NT2/D1 (cell line): Measurements from ENCODE around the gene OR2J1.
"Not testable (repeated sequence)": the region's sequence is repeated elsewhere in the genome, so short reads cannot be mapped to it uniquely, and the experiment has no call there.

Experiments used
- DNase-seq: peaks from one replicate; pipeline ENCODE4 v3.0.0-alpha.2; 2011; ENCODE audit warnings: low read depth, low spot score
- H3K27me3 ChIP-seq: 2 replicates; pipeline ENCODE4 v1.6.0; 2011; ENCODE audit warnings: mild to moderate bottlenecking; ENCODE audit not compliant: insufficient read length, insufficient read depth
- H3K36me3 ChIP-seq: 2 replicates; pipeline ENCODE4 v1.6.1; 2011; ENCODE audit warnings: mild to moderate bottlenecking, low read length, mixed read lengths; ENCODE audit not compliant: insufficient read depth, insufficient read length
- H3K4me1 ChIP-seq: 2 replicates; pipeline ENCODE4 v1.5.1; 2011; ENCODE audit not compliant: insufficient read depth, insufficient read length
- H3K4me3 ChIP-seq: 2 replicates; pipeline ENCODE4 v1.5.1; 2011; ENCODE audit warnings: low read depth; ENCODE audit not compliant: insufficient read length
- H3K9ac ChIP-seq: 2 replicates; pipeline ENCODE4 v1.6.0; 2011; ENCODE audit warnings: low read depth; ENCODE audit not compliant: insufficient read length
- H3K9me3 ChIP-seq: 2 replicates; pipeline ENCODE4 v1.5.1; 2011; ENCODE audit warnings: mild to moderate bottlenecking, low read length; ENCODE audit not compliant: insufficient read depth
- SUZ12 ChIP-seq: IDR thresholded peaks from 2 replicates; pipeline ENCODE4 v1.6.1; 2011; ENCODE audit not compliant: insufficient read length, insufficient read depth; ENCODE audit errors: extremely low read depth
- YY1 ChIP-seq: IDR thresholded peaks from 2 replicates; pipeline ENCODE4 v1.6.1; 2011; ENCODE audit not compliant: insufficient read length, insufficient read depth
- ZNF274 ChIP-seq: IDR thresholded peaks from 2 replicates; pipeline ENCODE4 v1.6.1; 2011; ENCODE audit warnings: mild to moderate bottlenecking, low read depth, low read length

Gene OR2J1

DNA sequence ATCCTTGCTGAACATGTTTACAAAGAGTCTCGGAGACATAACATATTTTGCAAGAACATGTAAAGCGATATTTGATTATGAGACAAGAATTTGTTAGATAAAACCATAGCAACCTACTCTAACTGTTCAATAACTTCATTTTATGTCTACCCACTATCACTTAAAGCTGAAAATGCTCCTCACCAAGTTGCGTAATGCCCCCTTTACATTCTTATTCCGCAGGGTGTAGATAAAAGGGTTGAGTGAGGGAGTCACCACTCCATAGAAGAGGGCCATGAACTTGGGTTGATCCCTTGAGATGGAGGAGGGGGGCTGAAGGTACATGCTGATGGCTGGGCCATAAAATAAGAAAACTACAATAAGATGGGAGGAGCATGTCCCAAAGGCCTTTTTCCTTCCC, 38.4 kb downstream of the OR2J1 start:
- DNase-seq, result no peak
- TF ChIP-seq YY1 (no peak), ZNF274 (no peak), SUZ12 (no peak)

DNA sequence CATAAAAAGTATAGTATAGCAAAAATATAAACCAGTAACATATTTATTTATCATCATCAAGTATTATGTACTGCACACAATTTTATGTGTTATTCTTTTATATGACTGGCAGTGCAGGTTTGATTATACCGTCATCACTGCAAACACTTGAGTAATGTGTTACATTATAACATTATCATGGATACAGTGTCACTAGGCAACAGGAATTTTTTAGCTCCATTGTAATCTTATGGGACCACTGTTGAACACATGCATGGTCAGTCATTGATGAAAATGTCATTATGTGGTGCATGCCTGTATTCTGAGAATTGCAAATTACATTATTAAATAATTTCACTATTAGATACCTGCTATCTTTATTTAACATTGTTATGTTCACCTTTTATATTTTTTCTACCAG, 42.3 kb downstream of the OR2J1 start:
- H3K9ac ChIP-seq, result no peak overlapping the region
- no peak for DNase-seq
- H3K4me3 ChIP-seq, result no peak overlapping the region
- H3K36me3 ChIP-seq, result no peaks in the 10 kb centered on the region
- no peaks in the 10 kb centered on the region for H3K4me1 ChIP-seq
- TF ChIP-seq SUZ12, result no peak
- no peaks in the 10 kb centered on the region for H3K27me3 ChIP-seq
- H3K9me3 ChIP-seq, result peaks cover 20% of the 10 kb centered on the region

More for the DNA sequence above, 38.4 kb downstream of the OR2J1 start:
- no peaks in the 10 kb centered on the region for H3K27me3 ChIP-seq
- H3K4me3 ChIP-seq, result no peak overlapping the region
- H3K36me3 ChIP-seq, result no peaks in the 10 kb centered on the region
- peaks cover 5% of the 10 kb centered on the region for H3K9me3 ChIP-seq
- no peak overlapping the region for H3K9ac ChIP-seq
- no peaks in the 10 kb centered on the region for H3K4me1 ChIP-seq

DNA sequence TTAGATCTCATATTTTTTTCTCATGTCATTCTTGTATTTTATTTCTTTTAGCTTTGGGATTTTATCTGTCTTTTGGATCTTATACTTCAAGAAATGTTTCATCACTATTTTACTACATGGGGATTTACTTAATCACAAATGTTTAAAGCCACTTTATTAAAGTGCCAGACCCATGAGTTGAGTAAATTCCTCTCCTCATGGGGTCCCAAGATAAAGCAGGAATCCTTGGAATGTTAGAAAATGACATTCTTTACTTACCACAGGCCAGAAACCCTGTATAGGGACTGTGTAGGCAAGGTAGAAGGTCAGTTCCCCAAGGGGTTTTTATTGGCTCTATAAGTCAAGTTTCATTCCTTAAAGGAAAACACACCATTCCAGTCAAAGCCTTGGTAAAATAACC, 43.0 kb downstream of the OR2J1 start:
- Histone ChIP-seq H3K36me3 (no peaks in the 10 kb centered on the region), H3K4me1 (no peaks in the 10 kb centered on the region), H3K9ac (no peak overlapping the region), H3K4me3 (no peak overlapping the region), H3K27me3 (no peaks in the 10 kb centered on the region), H3K9me3 (peaks cover 20% of the 10 kb centered on the region)
- no peak for TF ChIP-seq YY1
- TF ChIP-seq SUZ12, result no peak
- no peak for TF ChIP-seq ZNF274
- no peak for DNase-seq

DNA sequence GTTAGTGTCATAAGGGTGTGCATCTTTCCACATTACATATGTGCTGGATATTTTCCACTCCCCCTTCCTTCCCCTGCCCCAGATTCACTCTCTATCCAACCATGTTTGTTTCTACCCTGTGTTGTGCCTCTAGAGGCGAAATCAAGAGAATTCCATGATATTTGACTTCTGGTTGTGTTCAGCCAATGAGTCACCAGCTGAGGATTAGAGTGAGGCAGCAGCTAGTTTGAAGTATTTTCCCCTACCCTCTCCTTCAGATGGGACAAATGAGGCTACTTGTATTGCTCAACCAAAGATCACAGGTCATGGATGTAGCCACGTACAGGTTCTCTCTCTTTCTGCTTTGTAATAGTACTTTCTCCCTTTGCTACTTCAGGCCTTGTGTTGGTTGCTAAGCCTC, 46.9 kb downstream of the OR2J1 start:
- no peak for DNase-seq
- Histone ChIP-seq H3K36me3 (no peaks in the 10 kb centered on the region), H3K4me3 (no peak overlapping the region), H3K9ac (no peak overlapping the region), H3K27me3 (no peaks in the 10 kb centered on the region), H3K9me3 (peaks cover 20% of the 10 kb centered on the region), H3K4me1 (no peaks in the 10 kb centered on the region)
- no peak for TF ChIP-seq SUZ12
- TF ChIP-seq ZNF274, result no peak
- no peak for TF ChIP-seq YY1

DNA sequence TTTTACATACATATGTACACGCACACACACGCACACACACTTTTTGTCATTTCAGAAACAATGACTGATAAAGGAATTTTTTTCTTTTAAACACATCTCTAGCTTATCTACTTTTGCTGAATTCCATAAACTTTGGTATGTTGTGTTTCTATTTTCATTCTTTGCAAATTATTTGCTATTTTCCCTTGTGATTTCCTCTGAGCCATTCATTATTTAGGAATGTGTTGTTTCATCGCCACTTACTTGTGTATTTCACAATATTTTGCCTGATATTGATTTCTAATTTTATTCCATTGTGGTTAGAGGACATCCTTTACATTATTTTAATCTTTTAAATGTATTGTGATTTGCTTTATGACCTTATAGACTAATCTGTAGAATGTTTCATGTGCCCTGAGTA, 47.8 kb downstream of the OR2J1 start:
- TF ChIP-seq ZNF274 (no peak), SUZ12 (no peak), YY1 (no peak)
- Histone ChIP-seq H3K4me1 (no peaks in the 10 kb centered on the region), H3K27me3 (no peaks in the 10 kb centered on the region), H3K4me3 (no peak overlapping the region), H3K9ac (no peak overlapping the region), H3K9me3 (peaks cover 20% of the 10 kb centered on the region), H3K36me3 (no peaks in the 10 kb centered on the region)
- no peak for DNase-seq

DNA sequence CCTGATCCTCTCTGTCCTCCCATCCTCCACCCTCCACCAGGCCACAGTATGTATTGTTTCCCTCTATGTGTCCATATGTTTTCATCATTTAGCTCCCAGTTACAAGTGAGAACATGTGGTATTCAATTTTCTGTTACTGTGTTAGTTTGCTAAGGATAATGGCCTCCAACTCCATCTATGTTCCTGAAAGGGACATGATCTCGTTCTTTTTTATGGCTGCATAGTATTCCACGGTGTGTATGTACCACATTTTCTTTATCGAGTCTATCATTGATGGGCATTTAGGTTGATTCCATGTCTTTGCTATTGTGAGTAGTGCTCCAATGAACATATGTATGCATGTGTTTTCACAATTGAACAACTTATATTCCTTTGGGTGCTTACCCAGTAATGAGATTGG, 50.2 kb downstream of the OR2J1 start:
- not testable (repeated sequence) for H3K4me1 ChIP-seq, H3K27me3 ChIP-seq, H3K9me3 ChIP-seq, H3K4me3 ChIP-seq, DNase-seq, H3K9ac ChIP-seq, H3K36me3 ChIP-seq
